UCSD-AML1 (cell line): ENCODE measurements around the gene FRMD8.

Source experiments
- DNase-seq: peaks from one replicate; lab custom pipeline; 2025; ENCODE audit not compliant: unreplicated experiment; lab: John Stamatoyannopoulos, UW

Gene FRMD8

GRCh38 chr11:65386307-65387140 is at the start of gene FRMD8:
Gene FRMD8, plus strand, starts transcription at chr11:65386637. Its CDS starts 400 bp downstream, at chr11:65387037.
- peak; percentile 92 for DNase-seq

GRCh38 chr11:65338676-65339075 is 47.8 kb upstream of the FRMD8 start:
- DNase-seq, result no peak

- DNase-seq, result no peak
Observed at GRCh38 chr11:65340226-65340625, 46.2 kb upstream of the FRMD8 start.

GRCh38 chr11:65341856-65342255 is 44.6 kb upstream of the FRMD8 start:
- no peak for DNase-seq

- DNase-seq, result no peak
Observed at GRCh38 chr11:65351511-65351910, 34.9 kb upstream of the FRMD8 start.

- no peak for DNase-seq
Observed at GRCh38 chr11:65352783-65353182, 33.7 kb upstream of the FRMD8 start.

- no peak for DNase-seq
Observed at GRCh38 chr11:65353376-65353775, 33.1 kb upstream of the FRMD8 start.

- no peak for DNase-seq
Observed at GRCh38 chr11:65353900-65354264, 32.6 kb upstream of the FRMD8 start.

- peak; percentile 93 for DNase-seq
Observed at GRCh38 chr11:65354265-65355012, 32.0 kb upstream of the FRMD8 start, which contains the start of gene TIGD3. Gene TIGD3, plus strand, starts transcription at chr11:65354751. Its CDS starts 1,058 bp downstream, at chr11:65355809.

GRCh38 chr11:65355013-65355775 is 31.2 kb upstream of the FRMD8 start:
- peak; percentile 54 for DNase-seq

- DNase-seq, result no peak
Observed at GRCh38 chr11:65355776-65356393, 30.6 kb upstream of the FRMD8 start.

- no peak for DNase-seq
Observed at GRCh38 chr11:65356394-65356972, 30.0 kb upstream of the FRMD8 start.

- no peak for DNase-seq
Observed at GRCh38 chr11:65357856-65358356, 28.5 kb upstream of the FRMD8 start.

- DNase-seq, result no peak
Observed at GRCh38 chr11:65362320-65362931, 24.0 kb upstream of the FRMD8 start.

- DNase-seq, result no peak
Observed at GRCh38 chr11:65362966-65363365, 23.5 kb upstream of the FRMD8 start.

GRCh38 chr11:65363770-65364169 is 22.7 kb upstream of the FRMD8 start:
- DNase-seq, result no peak

- no peak for DNase-seq
Observed at GRCh38 chr11:65366340-65366773, 20.1 kb upstream of the FRMD8 start.

- no peak for DNase-seq
Observed at GRCh38 chr11:65370659-65371049, 15.8 kb upstream of the FRMD8 start.

GRCh38 chr11:65373839-65374580 is 12.4 kb upstream of the FRMD8 start:
- DNase-seq, result no peak
